ENCODE results near the gene IGDCC3. TPM values are rescaled to one million over a fixed set of nuclear protein-coding genes. Genes with fewer than 3 reads are reported as not detected.

IGDCC3 gene
- total and polyA plus RNA-seq, 2 of the 8 experiments (the other 6 are each of a cell fraction or from before 2014, with no cell fraction given): 26.8 to 45.7 TPM

DNA sequence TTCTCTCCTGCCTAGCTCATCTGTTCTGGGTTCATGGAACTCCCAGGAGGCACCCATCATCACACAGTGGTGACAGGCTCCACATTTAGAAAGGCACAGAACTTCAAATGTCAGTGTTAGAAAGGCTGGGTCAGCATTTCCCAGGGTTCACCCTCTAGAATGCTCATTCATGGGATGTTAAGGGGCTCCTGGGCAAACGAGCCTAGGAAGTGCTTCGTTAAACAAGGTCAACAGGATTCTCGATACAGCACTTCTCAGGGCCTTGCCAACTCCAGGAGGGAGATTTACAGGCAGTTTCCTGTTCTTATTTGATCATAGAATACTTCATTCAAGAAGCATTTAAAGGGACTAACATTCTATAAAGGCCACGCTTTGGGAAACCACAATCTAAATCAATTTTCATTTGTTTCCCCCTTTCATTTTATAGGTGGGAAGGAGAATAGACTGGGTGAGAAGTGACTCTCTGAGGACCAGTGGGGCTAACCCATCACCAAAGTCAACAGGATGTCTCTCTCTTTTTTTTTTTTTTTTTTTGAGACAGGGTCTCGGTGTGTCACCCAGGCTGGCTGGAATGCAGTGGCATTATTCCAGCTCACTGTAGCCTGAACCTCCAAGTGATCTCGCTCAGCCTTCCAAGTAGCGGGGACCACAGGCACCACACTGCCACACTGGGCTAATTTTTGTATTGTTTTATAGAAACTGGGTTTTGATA lies 30.7 kb upstream of the IGDCC3 start (continued):
- TF ChIP-seq, protein P1, sequence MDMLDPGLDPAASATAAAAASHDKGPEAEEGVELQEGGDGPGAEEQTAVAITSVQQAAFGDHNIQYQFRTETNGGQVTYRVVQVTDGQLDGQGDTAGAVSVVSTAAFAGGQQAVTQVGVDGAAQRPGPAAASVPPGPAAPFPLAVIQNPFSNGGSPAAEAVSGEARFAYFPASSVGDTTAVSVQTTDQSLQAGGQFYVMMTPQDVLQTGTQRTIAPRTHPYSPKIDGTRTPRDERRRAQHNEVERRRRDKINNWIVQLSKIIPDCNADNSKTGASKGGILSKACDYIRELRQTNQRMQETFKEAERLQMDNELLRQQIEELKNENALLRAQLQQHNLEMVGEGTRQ (IDR thresholded peaks at IDR 0.05; ENCODE audit: low read length): no peak
- no peak for TF ChIP-seq EP300 (IDR thresholded peaks at IDR 0.05; ENCODE audit: borderline replicate concordance in 1 of 2, low read depth in 2 of 2, low read length in 2 of 2)
- TF ChIP-seq GTF2F1 (IDR thresholded peaks at IDR 0.05; ENCODE audit: borderline replicate concordance, low read depth, low read length): no peak
- no peak for TF ChIP-seq RNF2 (IDR thresholded peaks at IDR 0.05; ENCODE audit: borderline replicate concordance, low read depth, low read length, missing control alignments, poor library complexity, severe bottlenecking)
- TF ChIP-seq JUN (IDR thresholded peaks at IDR 0.05; ENCODE audit: low read depth, low read length): no peak

Measured in H1 (cell line).